Liver (tissue), 3 donors: ENCODE data around the gene EXOC4.

Experiments used
- EGR1 ChIP-seq, 2 donors: IDR thresholded peaks; 2 replicates each; pipeline ENCODE4 v1.6.1; 2016 to 2018; ENCODE audit warnings: antibody characterized with exemption in 2 of 2, low read depth in 2 of 2
- FOXA1 ChIP-seq: IDR thresholded peaks from 2 replicates; pipeline ENCODE4 v1.6.1; 2016; ENCODE audit warnings: antibody characterized with exemption
- FOXA2 ChIP-seq: IDR thresholded peaks from 2 replicates; pipeline ENCODE4 v1.6.1; 2016; ENCODE audit warnings: antibody characterized with exemption
- GABPA ChIP-seq, 2 donors: IDR thresholded peaks in 1 of 2; conservative IDR thresholded peaks in 1 of 2; 2 replicates each; pipeline ENCODE4 v1.6.1; 2016; ENCODE audit warnings: antibody characterized with exemption in 2 of 2, mild to moderate bottlenecking in 1 of 2, moderate library complexity in 1 of 2
- HNF4A ChIP-seq, 2 donors: conservative IDR thresholded peaks; 2 replicates each; pipeline ENCODE4 v1.6.1; 2016; ENCODE audit warnings: antibody characterized with exemption in 2 of 2, mild to moderate bottlenecking in 2 of 2
- JUND ChIP-seq, 2 donors: IDR thresholded peaks; 2 replicates each; pipeline ENCODE4 v1.6.1; 2016; ENCODE audit warnings: antibody characterized with exemption in 2 of 2
- RAD21 ChIP-seq, 2 donors: IDR thresholded peaks; 2 replicates each; pipeline ENCODE4 v1.6.1; 2016; ENCODE audit warnings: antibody characterized with exemption in 2 of 2, mild to moderate bottlenecking in 2 of 2
- SP1 ChIP-seq: IDR thresholded peaks from 2 replicates; pipeline ENCODE4 v1.6.1; 2018; ENCODE audit warnings: antibody characterized with exemption, mild to moderate bottlenecking
- YY1 ChIP-seq: IDR thresholded peaks from 2 replicates; pipeline ENCODE4 v1.6.1; 2016; ENCODE audit warnings: antibody characterized with exemption, mild to moderate bottlenecking
- TF ChIP-seq, protein P1 (sequence below): fragments of 150-350 bp; IDR thresholded peaks from 2 replicates; pipeline ENCODE4 v1.5.1; 2017; ENCODE audit warnings: improper control_type of control experiment, low read depth, low read length; ENCODE audit not compliant: missing input control
- TF ChIP-seq, protein P2 (sequence below): IDR thresholded peaks from 2 replicates; pipeline ENCODE4 v1.6.1; 2016; ENCODE audit warnings: antibody characterized with exemption
- TF ChIP-seq, protein P3 (sequence below): IDR thresholded peaks from 2 replicates; pipeline ENCODE4 v1.6.1; 2016; ENCODE audit warnings: antibody characterized with exemption
- TF ChIP-seq, protein P4 (sequence below): IDR thresholded peaks from 2 replicates; pipeline ENCODE4 v1.6.1; 2016; ENCODE audit warnings: antibody characterized with exemption, mild to moderate bottlenecking
- TF ChIP-seq, protein P5 (sequence below): IDR thresholded peaks from 2 replicates; pipeline ENCODE4 v1.6.1; 2016; ENCODE audit warnings: antibody characterized with exemption
- donor health status: healthy.
- donor health status: healthy.

DNA sequence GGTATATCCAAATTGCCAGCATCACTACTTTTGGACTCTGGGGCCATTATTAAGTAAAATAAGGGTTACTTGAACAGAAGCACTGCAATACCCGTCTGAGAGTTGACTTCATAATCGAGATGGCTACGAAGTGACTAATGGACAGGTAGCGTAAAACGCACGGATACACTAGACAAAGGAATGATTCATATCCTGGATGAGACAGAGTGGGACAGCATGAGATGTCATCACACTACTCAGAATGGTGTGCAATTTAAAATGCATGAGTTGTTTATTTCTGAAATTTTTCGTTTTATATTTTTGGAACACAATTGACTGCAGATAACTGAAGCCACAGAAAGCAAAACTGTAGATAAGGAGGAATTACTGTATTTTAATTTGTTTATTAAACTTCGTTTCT, 452.7 kb downstream of the EXOC4 start:
- TF ChIP-seq, protein P1, sequence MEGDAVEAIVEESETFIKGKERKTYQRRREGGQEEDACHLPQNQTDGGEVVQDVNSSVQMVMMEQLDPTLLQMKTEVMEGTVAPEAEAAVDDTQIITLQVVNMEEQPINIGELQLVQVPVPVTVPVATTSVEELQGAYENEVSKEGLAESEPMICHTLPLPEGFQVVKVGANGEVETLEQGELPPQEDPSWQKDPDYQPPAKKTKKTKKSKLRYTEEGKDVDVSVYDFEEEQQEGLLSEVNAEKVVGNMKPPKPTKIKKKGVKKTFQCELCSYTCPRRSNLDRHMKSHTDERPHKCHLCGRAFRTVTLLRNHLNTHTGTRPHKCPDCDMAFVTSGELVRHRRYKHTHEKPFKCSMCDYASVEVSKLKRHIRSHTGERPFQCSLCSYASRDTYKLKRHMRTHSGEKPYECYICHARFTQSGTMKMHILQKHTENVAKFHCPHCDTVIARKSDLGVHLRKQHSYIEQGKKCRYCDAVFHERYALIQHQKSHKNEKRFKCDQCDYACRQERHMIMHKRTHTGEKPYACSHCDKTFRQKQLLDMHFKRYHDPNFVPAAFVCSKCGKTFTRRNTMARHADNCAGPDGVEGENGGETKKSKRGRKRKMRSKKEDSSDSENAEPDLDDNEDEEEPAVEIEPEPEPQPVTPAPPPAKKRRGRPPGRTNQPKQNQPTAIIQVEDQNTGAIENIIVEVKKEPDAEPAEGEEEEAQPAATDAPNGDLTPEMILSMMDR, result no peak
- TF ChIP-seq EGR1 (IDR thresholded peaks at IDR 0.05; ENCODE audit: low read depth in 2 of 2) (no peak), SP1 (no peak), HNF4A (conservative IDR thresholded peaks at IDR 0.05) (no peak), JUND (IDR thresholded peaks at IDR 0.05) (no peak), FOXA1 (no peak), GABPA (IDR thresholded peaks at IDR 0.05 in 1 of 2, conservative IDR thresholded peaks at IDR 0.05 in 1 of 2) (no peak), YY1 (no peak), RAD21 (IDR thresholded peaks at IDR 0.05) (no peak), FOXA2 (no peak)
- TF ChIP-seq, protein P2, sequence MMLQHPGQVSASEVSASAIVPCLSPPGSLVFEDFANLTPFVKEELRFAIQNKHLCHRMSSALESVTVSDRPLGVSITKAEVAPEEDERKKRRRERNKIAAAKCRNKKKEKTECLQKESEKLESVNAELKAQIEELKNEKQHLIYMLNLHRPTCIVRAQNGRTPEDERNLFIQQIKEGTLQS, result no peak
- TF ChIP-seq, protein P3, sequence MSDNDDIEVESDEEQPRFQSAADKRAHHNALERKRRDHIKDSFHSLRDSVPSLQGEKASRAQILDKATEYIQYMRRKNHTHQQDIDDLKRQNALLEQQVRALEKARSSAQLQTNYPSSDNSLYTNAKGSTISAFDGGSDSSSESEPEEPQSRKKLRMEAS, result no peak
- TF ChIP-seq, protein P4, sequence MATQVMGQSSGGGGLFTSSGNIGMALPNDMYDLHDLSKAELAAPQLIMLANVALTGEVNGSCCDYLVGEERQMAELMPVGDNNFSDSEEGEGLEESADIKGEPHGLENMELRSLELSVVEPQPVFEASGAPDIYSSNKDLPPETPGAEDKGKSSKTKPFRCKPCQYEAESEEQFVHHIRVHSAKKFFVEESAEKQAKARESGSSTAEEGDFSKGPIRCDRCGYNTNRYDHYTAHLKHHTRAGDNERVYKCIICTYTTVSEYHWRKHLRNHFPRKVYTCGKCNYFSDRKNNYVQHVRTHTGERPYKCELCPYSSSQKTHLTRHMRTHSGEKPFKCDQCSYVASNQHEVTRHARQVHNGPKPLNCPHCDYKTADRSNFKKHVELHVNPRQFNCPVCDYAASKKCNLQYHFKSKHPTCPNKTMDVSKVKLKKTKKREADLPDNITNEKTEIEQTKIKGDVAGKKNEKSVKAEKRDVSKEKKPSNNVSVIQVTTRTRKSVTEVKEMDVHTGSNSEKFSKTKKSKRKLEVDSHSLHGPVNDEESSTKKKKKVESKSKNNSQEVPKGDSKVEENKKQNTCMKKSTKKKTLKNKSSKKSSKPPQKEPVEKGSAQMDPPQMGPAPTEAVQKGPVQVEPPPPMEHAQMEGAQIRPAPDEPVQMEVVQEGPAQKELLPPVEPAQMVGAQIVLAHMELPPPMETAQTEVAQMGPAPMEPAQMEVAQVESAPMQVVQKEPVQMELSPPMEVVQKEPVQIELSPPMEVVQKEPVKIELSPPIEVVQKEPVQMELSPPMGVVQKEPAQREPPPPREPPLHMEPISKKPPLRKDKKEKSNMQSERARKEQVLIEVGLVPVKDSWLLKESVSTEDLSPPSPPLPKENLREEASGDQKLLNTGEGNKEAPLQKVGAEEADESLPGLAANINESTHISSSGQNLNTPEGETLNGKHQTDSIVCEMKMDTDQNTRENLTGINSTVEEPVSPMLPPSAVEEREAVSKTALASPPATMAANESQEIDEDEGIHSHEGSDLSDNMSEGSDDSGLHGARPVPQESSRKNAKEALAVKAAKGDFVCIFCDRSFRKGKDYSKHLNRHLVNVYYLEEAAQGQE, result no peak
- TF ChIP-seq, protein P5, sequence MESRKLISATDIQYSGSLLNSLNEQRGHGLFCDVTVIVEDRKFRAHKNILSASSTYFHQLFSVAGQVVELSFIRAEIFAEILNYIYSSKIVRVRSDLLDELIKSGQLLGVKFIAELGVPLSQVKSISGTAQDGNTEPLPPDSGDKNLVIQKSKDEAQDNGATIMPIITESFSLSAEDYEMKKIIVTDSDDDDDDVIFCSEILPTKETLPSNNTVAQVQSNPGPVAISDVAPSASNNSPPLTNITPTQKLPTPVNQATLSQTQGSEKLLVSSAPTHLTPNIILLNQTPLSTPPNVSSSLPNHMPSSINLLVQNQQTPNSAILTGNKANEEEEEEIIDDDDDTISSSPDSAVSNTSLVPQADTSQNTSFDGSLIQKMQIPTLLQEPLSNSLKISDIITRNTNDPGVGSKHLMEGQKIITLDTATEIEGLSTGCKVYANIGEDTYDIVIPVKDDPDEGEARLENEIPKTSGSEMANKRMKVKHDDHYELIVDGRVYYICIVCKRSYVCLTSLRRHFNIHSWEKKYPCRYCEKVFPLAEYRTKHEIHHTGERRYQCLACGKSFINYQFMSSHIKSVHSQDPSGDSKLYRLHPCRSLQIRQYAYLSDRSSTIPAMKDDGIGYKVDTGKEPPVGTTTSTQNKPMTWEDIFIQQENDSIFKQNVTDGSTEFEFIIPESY, result no peak
